ENCODE results near the gene TSPAN5.

Gene TSPAN5

GRCh38 chr4:98452091-98452490 is 206.3 kb downstream of the TSPAN5 start:
- Histone ChIP-seq H3K9ac (ENCODE audit: low read depth, low read length) (no peak overlapping the region), H3K36me3 (ENCODE audit: insufficient read depth, low read depth, low read length) (no peaks in the 10 kb centered on the region), H3K4me3 (ENCODE audit: low read length) (no peak overlapping the region), H3K9me3 (ENCODE audit: insufficient read depth, low read depth, low read length) (no peaks in the 10 kb centered on the region), H3K27me3 (ENCODE audit: insufficient read depth, low read length) (no peaks in the 10 kb centered on the region), H3K4me1 (ENCODE audit: insufficient read depth, low read length) (no peaks in the 10 kb centered on the region), H3K27ac (ENCODE audit: low read length) (no peak overlapping the region)

- H3K9ac ChIP-seq (ENCODE audit: low read depth, low read length), result no peak overlapping the region
- no peaks in the 10 kb centered on the region for H3K4me1 ChIP-seq (ENCODE audit: insufficient read depth, low read length)
- H3K36me3 ChIP-seq (ENCODE audit: insufficient read depth, low read depth, low read length), result 0 out of 2 replicates have a peak, but pooled peaks cover 2% of the 10 kb centered on the region
- no peak overlapping the region for H3K27ac ChIP-seq (ENCODE audit: low read length)
- no peaks in the 10 kb centered on the region for H3K9me3 ChIP-seq (ENCODE audit: insufficient read depth, low read depth, low read length)
- H3K27me3 ChIP-seq (ENCODE audit: insufficient read depth, low read length), result no peaks in the 10 kb centered on the region
- no peak overlapping the region for H3K4me3 ChIP-seq (ENCODE audit: low read length)
These were observed 209.5 kb downstream of the TSPAN5 start for GRCh38 chr4:98448908-98449307.

GRCh38 chr4:98447648-98448047 is 210.8 kb downstream of the TSPAN5 start:
- H3K4me3 ChIP-seq (ENCODE audit: low read length), result no peak overlapping the region
- H3K4me1 ChIP-seq (ENCODE audit: insufficient read depth, low read length), result no peaks in the 10 kb centered on the region
- H3K27me3 ChIP-seq (ENCODE audit: insufficient read depth, low read length), result no peaks in the 10 kb centered on the region
- no peak overlapping the region for H3K27ac ChIP-seq (ENCODE audit: low read length)
- H3K9me3 ChIP-seq (ENCODE audit: insufficient read depth, low read depth, low read length), result no peaks in the 10 kb centered on the region
- no peak overlapping the region for H3K9ac ChIP-seq (ENCODE audit: low read depth, low read length)
- peaks cover 13% of the 10 kb centered on the region; the same call in 1 of the 2 replicates for H3K36me3 ChIP-seq (ENCODE audit: insufficient read depth, low read depth, low read length)

DNA sequence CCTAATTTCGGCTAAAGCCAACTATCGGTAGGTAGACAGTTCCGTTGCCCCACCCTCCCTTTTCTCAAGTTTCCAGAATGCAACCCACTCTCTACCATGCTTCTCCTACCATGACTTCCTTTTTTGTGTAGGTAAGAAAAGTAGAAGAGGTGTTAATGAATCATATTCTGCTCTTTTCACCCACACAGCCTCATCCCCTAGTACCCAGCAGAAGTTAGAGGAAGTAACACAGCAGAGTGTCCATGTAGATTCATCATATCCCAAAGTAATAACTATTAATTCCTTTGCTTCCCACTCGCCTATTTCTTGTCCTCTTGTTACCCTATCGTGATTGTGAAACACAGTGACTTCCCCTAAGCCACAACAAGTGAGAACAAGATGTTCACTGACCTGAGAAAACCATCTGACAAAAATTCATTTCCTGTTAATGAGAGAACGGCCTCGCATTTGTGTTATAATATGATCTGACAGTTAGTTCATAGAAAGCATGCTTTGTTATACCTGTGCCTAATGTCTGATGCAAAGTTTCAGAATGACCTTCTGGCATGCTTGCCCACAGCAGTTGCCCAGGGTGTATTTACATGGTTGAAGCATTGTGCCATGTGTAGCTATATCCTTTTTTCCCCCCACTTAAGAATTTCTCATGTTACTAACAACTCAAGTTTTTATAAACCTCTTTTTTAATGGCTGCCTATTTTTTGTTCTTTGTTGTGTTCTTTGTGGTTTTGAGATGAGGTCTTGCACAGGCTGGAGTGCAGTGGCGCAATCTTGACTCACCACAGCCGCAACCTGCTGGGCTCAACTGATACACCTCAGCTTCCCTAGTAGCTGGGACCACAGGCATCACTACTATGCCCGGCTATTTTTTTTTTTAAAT is 211.7 kb downstream of the TSPAN5 start:
- Histone ChIP-seq H3K9me3 (ENCODE audit: insufficient read depth, low read depth, low read length) (no peaks in the 10 kb centered on the region), H3K4me3 (ENCODE audit: low read length) (no peak overlapping the region), H3K27me3 (ENCODE audit: insufficient read depth, low read length) (no peaks in the 10 kb centered on the region), H3K9ac (ENCODE audit: low read depth, low read length) (no peak overlapping the region), H3K4me1 (ENCODE audit: insufficient read depth, low read length) (no peaks in the 10 kb centered on the region), H3K27ac (ENCODE audit: low read length) (no peak overlapping the region), H3K36me3 (ENCODE audit: insufficient read depth, low read depth, low read length) (peaks cover 21% of the 10 kb centered on the region; the same call in 1 of the 2 replicates)

- no peaks in the 10 kb centered on the region for H3K27me3 ChIP-seq (ENCODE audit: insufficient read depth, low read length)
- H3K27ac ChIP-seq (ENCODE audit: low read length), result no peak overlapping the region
- no peak overlapping the region for H3K4me3 ChIP-seq (ENCODE audit: low read length)
- H3K9ac ChIP-seq (ENCODE audit: low read depth, low read length), result no peak overlapping the region
- H3K9me3 ChIP-seq (ENCODE audit: insufficient read depth, low read depth, low read length), result no peaks in the 10 kb centered on the region
- H3K36me3 ChIP-seq (ENCODE audit: insufficient read depth, low read depth, low read length), result peaks cover 21% of the 10 kb centered on the region; the same call in 1 of the 2 replicates
- no peaks in the 10 kb centered on the region for H3K4me1 ChIP-seq (ENCODE audit: insufficient read depth, low read length)
These were observed 214.0 kb downstream of the TSPAN5 start for GRCh38 chr4:98444371-98444770.

DNA sequence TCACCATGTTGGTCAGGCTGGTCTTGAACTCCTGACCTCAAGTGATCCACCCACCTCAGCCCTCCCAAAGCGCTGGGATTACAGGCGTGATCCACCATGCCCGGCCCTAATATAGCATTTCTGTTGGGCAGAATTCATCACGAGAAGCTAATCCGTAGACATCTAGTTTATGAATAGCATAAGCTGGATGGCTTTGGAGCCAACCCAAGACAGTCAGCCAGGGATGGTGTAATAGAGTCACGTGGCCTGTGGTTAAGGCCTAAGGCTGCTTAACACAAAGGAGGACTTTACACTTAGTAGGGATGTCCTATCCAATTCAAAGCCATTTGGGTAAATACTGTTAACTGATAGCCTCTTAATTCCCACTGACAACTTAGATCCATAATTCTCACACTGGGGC is 223.6 kb downstream of the TSPAN5 start:
- Histone ChIP-seq H3K36me3 (ENCODE audit: insufficient read depth, low read depth, low read length) (no peaks in the 10 kb centered on the region; the same call in 1 of the 2 replicates), H3K4me3 (ENCODE audit: low read length) (no peak overlapping the region), H3K4me1 (ENCODE audit: insufficient read depth, low read length) (no peaks in the 10 kb centered on the region; the same call in 1 of the 2 replicates), H3K9me3 (ENCODE audit: insufficient read depth, low read depth, low read length) (no peaks in the 10 kb centered on the region), H3K9ac (ENCODE audit: low read depth, low read length) (no peak overlapping the region), H3K27me3 (ENCODE audit: insufficient read depth, low read length) (no peaks in the 10 kb centered on the region), H3K27ac (ENCODE audit: low read length) (no peak overlapping the region)

DNA sequence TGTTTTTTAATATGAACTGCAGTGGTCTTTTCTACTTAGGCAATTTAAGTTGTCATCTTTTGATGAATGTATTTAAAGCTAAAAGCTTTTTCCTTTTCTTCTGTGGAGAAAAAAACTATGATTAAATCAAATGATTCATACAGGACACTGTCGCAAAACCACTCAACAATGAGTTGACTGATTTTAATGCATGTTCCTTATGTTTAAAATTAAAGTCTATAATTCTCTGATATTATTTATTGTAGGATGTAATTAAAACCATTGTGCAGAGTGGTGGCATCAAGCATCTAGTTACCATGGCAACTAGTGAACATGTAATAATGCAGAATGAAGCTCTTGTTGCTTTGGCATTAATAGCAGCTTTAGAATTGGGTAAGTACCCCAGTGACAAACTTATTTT is 224.7 kb downstream of the TSPAN5 start:
- no peaks in the 10 kb centered on the region; the same call in 1 of the 2 replicates for H3K4me1 ChIP-seq (ENCODE audit: insufficient read depth, low read length)
- no peak overlapping the region for H3K27ac ChIP-seq (ENCODE audit: low read length)
- no peak overlapping the region for H3K9ac ChIP-seq (ENCODE audit: low read depth, low read length)
- no peak overlapping the region for H3K4me3 ChIP-seq (ENCODE audit: low read length)
- H3K27me3 ChIP-seq (ENCODE audit: insufficient read depth, low read length), result no peaks in the 10 kb centered on the region
- H3K36me3 ChIP-seq (ENCODE audit: insufficient read depth, low read depth, low read length), result no peaks in the 10 kb centered on the region; the same call in 1 of the 2 replicates
- no peaks in the 10 kb centered on the region for H3K9me3 ChIP-seq (ENCODE audit: insufficient read depth, low read depth, low read length)

GRCh38 chr4:98430708-98431403 is 227.6 kb downstream of the TSPAN5 start:
- peaks cover 3% of the 10 kb centered on the region; the same call in 1 of the 2 replicates for H3K9me3 ChIP-seq (ENCODE audit: insufficient read depth, low read depth, low read length)
- no peak overlapping the region for H3K27ac ChIP-seq (ENCODE audit: low read length)
- H3K36me3 ChIP-seq (ENCODE audit: insufficient read depth, low read depth, low read length), result peaks cover 1% of the 10 kb centered on the region; the same call in 1 of the 2 replicates
- no peak overlapping the region for H3K4me3 ChIP-seq (ENCODE audit: low read length)
- H3K4me1 ChIP-seq (ENCODE audit: insufficient read depth, low read length), result no peaks in the 10 kb centered on the region; the same call in 1 of the 2 replicates
- no peaks in the 10 kb centered on the region for H3K27me3 ChIP-seq (ENCODE audit: insufficient read depth, low read length)
- no peak overlapping the region for H3K9ac ChIP-seq (ENCODE audit: low read depth, low read length)

DNA sequence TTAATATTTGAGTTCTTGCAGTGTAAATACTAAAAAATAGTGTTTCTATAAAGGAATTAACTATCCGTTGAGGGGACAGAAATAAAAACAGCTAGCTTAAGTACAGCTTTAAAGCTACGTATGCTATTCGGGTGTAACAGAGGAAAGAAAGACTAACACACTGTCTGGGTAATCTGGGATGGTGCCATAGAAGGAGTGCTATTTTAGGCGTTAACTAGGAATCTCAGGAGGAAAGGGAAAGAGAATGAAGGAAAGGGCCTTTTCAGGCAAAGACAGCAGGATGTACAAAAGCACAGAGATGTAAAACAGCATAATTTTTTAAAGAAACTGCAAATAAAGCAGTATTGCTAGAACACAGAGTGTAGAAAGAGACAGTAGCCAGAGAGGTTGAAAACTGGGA is 235.4 kb downstream of the TSPAN5 start:
- Histone ChIP-seq H3K9ac (ENCODE audit: low read depth, low read length) (no peak overlapping the region), H3K27me3 (ENCODE audit: insufficient read depth, low read length) (no peaks in the 10 kb centered on the region), H3K4me3 (ENCODE audit: low read length) (no peak overlapping the region), H3K27ac (ENCODE audit: low read length) (no peak overlapping the region), H3K9me3 (ENCODE audit: insufficient read depth, low read depth, low read length) (peaks cover 2% of the 10 kb centered on the region; the same call in 1 of the 2 replicates), H3K36me3 (ENCODE audit: insufficient read depth, low read depth, low read length) (peaks cover 20% of the 10 kb centered on the region), H3K4me1 (ENCODE audit: insufficient read depth, low read length) (no peaks in the 10 kb centered on the region)

- H3K36me3 ChIP-seq (ENCODE audit: insufficient read depth, low read depth, low read length), result peaks cover 21% of the 10 kb centered on the region
- no peaks in the 10 kb centered on the region; the same call in 1 of the 2 replicates for H3K9me3 ChIP-seq (ENCODE audit: insufficient read depth, low read depth, low read length)
- no peak overlapping the region for H3K27ac ChIP-seq (ENCODE audit: low read length)
- H3K9ac ChIP-seq (ENCODE audit: low read depth, low read length), result no peak overlapping the region
- H3K27me3 ChIP-seq (ENCODE audit: insufficient read depth, low read length), result no peaks in the 10 kb centered on the region
- H3K4me3 ChIP-seq (ENCODE audit: low read length), result no peak overlapping the region
- H3K4me1 ChIP-seq (ENCODE audit: insufficient read depth, low read length), result no peaks in the 10 kb centered on the region
These were observed 237.3 kb downstream of the TSPAN5 start for GRCh38 chr4:98421111-98421510.
